ENCODE measurements around the gene MARCHF10. TPM values are rescaled to one million over a fixed set of nuclear protein-coding genes. Genes with fewer than 3 reads are reported as not detected.
"Not testable (repeated sequence)": the region's sequence is repeated elsewhere in the genome, so short reads cannot be mapped to it uniquely, and the experiment has no call there.

MARCHF10 gene
- total RNA-seq, 3 donors from 2014 or later, result under 0.01 to 0.16 TPM; not detected in 1

- TF ChIP-seq POLR2AphosphoS5 (IDR thresholded peaks at IDR 0.05) (no peak), POLR2A (IDR thresholded peaks at IDR 0.05) (no peak)
- TF ChIP-seq, protein P1, sequence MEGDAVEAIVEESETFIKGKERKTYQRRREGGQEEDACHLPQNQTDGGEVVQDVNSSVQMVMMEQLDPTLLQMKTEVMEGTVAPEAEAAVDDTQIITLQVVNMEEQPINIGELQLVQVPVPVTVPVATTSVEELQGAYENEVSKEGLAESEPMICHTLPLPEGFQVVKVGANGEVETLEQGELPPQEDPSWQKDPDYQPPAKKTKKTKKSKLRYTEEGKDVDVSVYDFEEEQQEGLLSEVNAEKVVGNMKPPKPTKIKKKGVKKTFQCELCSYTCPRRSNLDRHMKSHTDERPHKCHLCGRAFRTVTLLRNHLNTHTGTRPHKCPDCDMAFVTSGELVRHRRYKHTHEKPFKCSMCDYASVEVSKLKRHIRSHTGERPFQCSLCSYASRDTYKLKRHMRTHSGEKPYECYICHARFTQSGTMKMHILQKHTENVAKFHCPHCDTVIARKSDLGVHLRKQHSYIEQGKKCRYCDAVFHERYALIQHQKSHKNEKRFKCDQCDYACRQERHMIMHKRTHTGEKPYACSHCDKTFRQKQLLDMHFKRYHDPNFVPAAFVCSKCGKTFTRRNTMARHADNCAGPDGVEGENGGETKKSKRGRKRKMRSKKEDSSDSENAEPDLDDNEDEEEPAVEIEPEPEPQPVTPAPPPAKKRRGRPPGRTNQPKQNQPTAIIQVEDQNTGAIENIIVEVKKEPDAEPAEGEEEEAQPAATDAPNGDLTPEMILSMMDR (IDR thresholded peaks at IDR 0.05), result no peak
- no peaks in the 10 kb centered on the region for H3K9me3 ChIP-seq
Observed at GRCh38 chr17:62703261-62703775, 104.8 kb downstream of the MARCHF10 start.

DNA sequence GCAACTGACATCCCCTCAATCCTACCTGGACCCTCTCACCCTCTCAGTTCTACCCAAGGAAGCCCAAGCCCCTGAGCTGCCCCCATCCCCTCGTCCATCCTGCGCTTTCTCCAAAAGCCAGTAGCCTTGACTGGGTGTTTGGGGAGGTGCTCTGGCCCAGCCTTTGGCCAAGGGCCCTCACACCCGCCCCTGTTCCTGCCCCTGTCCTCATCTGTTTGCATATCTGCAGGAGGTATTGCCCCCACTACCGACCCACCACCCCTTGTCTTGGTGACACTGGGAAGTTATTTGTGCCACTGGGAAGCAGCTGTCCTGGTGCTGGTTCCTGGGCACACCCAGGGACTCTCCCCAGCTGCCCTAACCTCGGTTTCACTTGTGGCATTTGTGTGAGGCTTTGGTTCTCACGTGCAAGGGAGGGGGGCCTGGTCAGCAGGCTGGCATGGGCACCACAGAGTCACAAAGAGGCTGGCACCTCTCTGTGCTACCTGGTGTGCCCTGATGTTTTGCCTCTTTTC is 105.3 kb downstream of the MARCHF10 start:
- no peak for TF ChIP-seq POLR2A (IDR thresholded peaks at IDR 0.05)
- TF ChIP-seq POLR2AphosphoS5 (IDR thresholded peaks at IDR 0.05), result no peak
- TF ChIP-seq, protein P1 (IDR thresholded peaks at IDR 0.05), result no peak
- Histone ChIP-seq H3K36me3 (no peaks in the 10 kb centered on the region), H3K9me3 (no peaks in the 10 kb centered on the region), H3K4me3 (no peak overlapping the region), H3K27me3 (no peaks in the 10 kb centered on the region), H3K4me1 (peaks cover 0 to 8% of the 10 kb centered on the region in 2 donors), H3K27ac (no peak overlapping the region)
- no peak for DNase-seq (ENCODE audit: low spot score in 2 of 2)
- intact Hi-C loops (cut with DNase I; ENCODE audit: low total_unique reads), result no loop called here

More at GRCh38 chr17:62703261-62703775, 104.8 kb downstream of the MARCHF10 start:
- Histone ChIP-seq H3K4me3 (peak overlapping the region; percentile 57 to 98 (median 76)), H3K27me3 (no peaks in the 10 kb centered on the region), H3K27ac (peak overlapping the region; percentile 76 to 89), H3K4me1 (peaks cover 0 to 8% of the 10 kb centered on the region in 2 donors), H3K36me3 (no peaks in the 10 kb centered on the region)
- intact Hi-C loops (cut with DNase I; ENCODE audit: low total_unique reads), result no loop called here
- DNase-seq (ENCODE audit: low spot score in 2 of 2), result peak; percentile 57

DNA sequence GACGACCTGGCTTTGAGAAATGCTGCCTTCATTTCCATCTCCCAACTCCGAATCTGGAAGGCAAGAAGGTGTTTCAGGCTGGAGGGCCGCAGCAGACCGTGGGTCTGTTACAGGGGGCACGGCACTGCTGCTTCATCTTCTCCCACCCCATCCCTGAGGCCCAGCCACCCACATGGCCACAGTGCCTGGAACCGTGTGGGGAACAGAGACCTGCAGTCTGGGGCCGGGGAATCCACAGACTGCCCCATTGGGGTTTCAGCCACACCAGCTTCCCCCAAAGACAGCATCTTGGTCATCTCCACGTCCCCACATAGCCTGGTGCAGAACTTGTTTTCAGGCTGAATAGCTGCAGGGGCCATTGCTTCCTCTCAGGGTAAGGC is 106.4 kb downstream of the MARCHF10 start:
- H3K4me1 ChIP-seq, result peaks cover 0 to 8% of the 10 kb centered on the region in 2 donors
- intact Hi-C loops (cut with DNase I; ENCODE audit: low total_unique reads), result no loop called here
- no peak for DNase-seq (ENCODE audit: low spot score in 2 of 2)
- TF ChIP-seq, protein P1 (IDR thresholded peaks at IDR 0.05), result no peak
- no peak for TF ChIP-seq POLR2A (IDR thresholded peaks at IDR 0.05)
- no peak for TF ChIP-seq POLR2AphosphoS5 (IDR thresholded peaks at IDR 0.05)
- no peak overlapping the region for H3K27ac ChIP-seq
- no peaks in the 10 kb centered on the region for H3K9me3 ChIP-seq
- H3K4me3 ChIP-seq, result no peak overlapping the region
- H3K36me3 ChIP-seq, result no peaks in the 10 kb centered on the region
- H3K27me3 ChIP-seq, result no peaks in the 10 kb centered on the region

GRCh38 chr17:62700964-62701705 is 107.0 kb downstream of the MARCHF10 start:
- no peaks in the 10 kb centered on the region for H3K9me3 ChIP-seq
- no peak overlapping the region for H3K27ac ChIP-seq
- no peak for TF ChIP-seq POLR2AphosphoS5 (IDR thresholded peaks at IDR 0.05)
- no peaks in the 10 kb centered on the region for H3K27me3 ChIP-seq
- H3K36me3 ChIP-seq, result no peaks in the 10 kb centered on the region
- no peak for DNase-seq (ENCODE audit: low spot score in 2 of 2)
- intact Hi-C loops (cut with DNase I; ENCODE audit: low total_unique reads), result no loop called here
- H3K4me3 ChIP-seq, result no peak overlapping the region
- peaks cover 0 to 8% of the 10 kb centered on the region in 2 donors for H3K4me1 ChIP-seq

DNA sequence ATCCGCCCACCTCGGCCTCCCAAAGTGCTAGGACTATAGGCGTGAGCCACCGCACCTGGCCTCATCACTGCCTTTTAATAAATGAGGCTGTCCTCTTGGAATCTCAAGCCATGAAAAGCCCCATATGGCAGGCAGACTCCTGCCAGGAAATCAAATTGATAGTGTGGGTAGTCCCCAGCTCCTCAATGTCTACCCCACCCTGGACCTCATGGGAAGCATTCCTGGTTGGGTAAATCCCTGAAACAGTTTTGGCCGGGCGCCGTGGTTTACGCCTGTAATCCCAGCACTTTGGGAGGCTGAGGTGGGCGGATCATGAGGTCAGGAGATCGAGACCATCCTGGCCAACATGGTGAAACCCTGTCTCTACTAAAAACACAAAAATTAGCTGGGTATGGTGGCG is 109.7 kb downstream of the MARCHF10 start:
- H3K9me3 ChIP-seq, H3K27me3 ChIP-seq, H3K36me3 ChIP-seq, H3K4me1 ChIP-seq, H3K4me3 ChIP-seq, H3K27ac ChIP-seq: not testable (repeated sequence)
- peak in 1 of 2 donors; percentile 27 for DNase-seq (ENCODE audit: low spot score in 2 of 2)
- intact Hi-C loops (cut with DNase I; ENCODE audit: low total_unique reads), result loop anchor here (5.0 kb wide), 1 partner anchor 709 kb away; no protein-coding TSS in a partner anchor

Data from breast epithelium (tissue), 4 donors.